GM19452 (cell line): Measurements from ENCODE around the gene SURF1.
"Not testable (repeated sequence)": the region's sequence is repeated elsewhere in the genome, so short reads cannot be mapped to it uniquely, and the experiment has no call there.

Source experiments
- ATAC-seq: cut with Tn5 transposase; IDR thresholded peaks from one replicate; pipeline ENCODE4 v1.9.1; 2021; ENCODE audit not compliant: unreplicated experiment

The SURF1 gene, protein sequence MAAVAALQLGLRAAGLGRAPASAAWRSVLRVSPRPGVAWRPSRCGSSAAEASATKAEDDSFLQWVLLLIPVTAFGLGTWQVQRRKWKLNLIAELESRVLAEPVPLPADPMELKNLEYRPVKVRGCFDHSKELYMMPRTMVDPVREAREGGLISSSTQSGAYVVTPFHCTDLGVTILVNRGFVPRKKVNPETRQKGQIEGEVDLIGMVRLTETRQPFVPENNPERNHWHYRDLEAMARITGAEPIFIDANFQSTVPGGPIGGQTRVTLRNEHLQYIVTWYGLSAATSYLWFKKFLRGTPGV

DNA sequence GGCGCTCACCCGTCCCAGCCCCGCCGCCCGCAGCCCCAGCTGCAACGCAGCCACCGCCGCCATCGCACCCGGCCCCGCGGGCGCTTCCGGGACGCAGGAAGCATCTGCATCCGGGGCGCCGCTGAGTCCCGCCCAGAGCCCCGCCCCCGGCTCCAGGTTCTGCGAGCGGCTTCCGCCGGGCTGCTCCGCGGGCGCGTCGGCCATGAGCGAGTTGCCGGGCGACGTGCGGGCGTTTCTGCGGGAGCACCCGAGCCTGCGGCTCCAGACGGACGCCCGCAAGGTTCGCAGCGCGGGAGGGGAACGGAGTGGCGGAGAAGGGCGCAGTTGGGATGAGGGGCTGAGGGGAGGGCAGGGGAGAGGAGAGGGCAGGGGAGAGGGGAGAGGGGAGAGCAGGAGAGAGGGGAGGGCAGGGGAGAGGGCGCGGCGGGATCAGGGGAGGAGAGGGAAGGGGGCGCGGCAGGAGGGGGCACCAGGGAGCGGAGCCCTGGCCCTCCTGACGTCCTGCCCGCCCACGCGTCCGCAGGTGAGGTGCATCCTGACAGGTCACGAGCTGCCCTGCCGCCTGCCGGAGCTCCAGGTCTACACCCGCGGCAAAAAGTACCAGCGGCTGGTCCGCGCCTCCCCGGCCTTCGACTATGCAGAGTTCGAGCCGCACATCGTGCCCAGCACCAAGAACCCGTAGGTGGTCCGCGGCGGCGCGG lies at the start of gene SURF1, which contains the start of gene SURF2:
TSS of gene SURF1 (minus strand) at position 97 of the 701 bp plus-strand sequence. CDS start at position 63, 34 bp downstream.
TSS of gene SURF2 (plus strand) at position 160 of the 701 bp plus-strand sequence. CDS start at position 203, 43 bp downstream.
- peak; percentile 70 for ATAC-seq

DNA sequence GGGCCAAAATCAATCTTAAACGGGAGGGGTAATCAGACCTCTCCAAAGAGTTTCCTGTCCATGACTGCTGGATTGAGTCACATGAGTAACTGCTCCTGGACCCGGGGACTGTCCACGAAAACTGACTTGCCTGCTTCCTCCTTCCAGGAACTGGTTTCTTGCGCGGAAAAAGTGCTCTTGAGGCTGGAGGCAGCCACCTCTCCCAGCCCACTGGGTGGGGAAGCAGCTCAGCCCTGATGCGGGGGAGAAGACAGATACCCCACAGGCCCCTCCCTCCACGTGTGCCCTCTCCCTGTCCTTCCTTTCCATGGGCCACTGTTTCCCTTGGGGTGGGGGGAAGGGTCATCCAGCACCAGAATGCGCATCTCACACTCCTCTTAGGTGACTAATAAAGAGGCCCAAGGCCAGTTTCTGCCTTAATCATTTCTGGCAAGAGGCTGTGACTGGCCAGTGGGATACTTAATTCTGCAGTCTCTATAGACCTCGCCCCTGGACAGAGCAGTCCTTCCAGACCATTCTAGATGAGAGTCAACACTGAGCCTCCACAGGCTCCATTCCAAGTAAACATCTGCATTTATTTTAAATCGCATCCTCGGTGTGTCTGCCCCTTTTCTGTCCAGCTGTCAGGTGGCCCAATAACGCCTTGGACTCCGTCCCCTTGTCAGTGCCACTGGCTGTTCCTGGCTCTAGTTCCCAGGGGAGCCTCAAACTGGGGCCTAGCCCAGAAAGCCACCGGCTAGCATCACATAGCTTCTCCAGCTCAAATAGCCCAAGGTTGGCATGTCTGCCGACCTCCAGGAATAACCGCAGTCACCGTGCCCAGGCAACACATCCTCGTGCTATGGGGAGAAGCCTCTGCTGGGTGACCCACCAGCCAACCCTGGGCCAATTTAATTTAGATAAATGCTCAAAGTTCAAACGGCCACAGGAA lies 49.5 kb upstream of the SURF1 start:
- ATAC-seq: no peak

DNA sequence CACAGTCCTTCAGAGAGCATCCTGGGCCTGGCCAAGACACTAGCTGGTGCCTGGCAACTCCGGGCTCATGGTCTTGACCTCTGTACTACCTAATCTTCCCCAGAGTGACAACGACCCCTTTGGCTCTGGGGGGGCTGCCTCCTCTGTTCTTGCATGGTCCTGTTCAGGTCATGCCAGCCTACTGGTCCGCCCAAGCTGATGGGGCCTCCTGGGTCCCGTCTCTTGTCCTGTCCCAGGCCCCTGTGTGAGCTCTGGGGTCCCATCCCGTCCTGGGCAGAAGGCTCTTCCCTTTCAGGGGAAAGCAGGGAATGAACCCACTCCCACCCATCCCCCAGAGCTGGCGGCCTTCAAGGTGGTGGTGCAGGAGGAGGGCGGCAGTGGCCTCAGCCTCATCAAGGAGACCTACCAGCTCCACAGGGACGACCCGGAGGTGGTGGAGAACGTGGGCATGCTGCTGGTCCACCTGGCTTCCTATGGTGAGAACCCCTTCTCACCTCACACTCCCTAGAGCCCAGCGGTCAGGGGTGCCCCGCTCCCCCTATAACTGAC lies 48.2 kb upstream of the SURF1 start:
- no peak for ATAC-seq

DNA sequence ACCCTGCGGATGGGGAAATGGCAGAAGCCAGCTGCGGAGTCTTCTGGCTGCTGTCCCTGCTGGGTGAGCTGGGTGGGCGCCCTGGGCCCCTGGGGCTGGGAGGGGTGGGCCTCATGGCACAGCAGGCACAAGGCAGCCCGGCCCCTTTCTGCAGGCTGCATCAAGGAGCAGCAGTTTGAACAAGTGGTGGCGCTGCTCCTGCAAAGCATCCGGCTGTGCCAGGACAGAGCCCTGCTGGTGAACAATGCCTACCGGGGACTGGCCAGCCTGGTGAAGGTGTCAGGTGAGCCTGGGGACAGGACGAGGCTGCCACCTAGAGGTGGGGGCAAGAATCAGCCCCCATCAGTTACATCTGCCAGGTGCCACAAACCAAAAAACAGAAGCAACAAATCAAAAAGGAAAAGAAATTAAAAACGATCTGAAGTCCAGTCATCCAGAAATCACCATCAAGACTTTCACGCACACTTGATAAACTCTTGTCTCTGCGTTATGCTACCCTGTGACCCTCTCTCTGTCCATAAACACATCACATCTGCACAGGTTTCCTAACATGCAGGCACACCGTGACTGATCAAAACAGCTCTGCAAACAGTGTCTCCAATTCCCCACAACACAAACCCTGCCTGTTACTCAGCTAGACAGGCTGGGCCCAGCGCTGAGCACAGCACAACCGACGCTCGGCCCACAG lies 47.6 kb upstream of the SURF1 start:
- ATAC-seq: no peak

DNA sequence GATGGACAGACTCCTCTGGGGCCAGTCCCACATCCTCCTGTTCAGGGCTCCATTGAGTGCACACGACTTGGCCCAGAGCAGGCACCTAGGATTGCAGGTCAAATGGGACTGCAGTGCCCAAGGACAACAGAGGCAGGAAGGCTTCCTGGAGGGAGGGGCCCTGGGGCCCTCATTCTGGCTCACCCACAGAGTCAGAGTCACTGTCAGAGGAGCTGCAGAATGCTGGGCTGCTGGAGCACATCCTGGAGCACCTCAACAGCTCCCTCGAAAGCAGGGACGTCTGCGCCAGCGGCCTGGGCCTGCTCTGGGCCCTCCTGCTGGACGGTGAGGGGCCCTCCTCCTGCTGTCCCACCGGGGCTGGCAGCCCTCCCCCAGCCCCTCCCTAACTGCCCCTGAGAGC lies 46.4 kb upstream of the SURF1 start:
- no peak for ATAC-seq

DNA sequence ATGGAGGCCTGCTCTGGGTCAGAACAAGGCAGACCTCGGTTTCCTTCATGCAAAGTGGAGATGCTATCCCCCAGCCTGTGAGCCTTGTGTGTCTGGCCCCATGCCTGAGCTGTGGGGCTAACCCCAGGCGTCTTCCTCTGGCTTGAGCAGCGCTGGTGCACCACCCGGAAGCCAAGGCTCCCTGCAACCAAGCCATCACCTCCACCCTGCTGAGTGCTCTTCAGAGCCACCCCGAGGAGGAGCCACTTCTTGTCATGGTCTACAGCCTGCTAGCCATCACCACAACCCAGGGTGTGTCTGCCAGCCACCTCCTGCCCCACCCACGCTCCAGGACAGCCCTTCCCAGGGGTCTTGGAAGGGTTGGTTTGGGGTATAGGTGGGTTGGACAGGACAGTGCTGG lies 45.3 kb upstream of the SURF1 start:
- no peak for ATAC-seq

DNA sequence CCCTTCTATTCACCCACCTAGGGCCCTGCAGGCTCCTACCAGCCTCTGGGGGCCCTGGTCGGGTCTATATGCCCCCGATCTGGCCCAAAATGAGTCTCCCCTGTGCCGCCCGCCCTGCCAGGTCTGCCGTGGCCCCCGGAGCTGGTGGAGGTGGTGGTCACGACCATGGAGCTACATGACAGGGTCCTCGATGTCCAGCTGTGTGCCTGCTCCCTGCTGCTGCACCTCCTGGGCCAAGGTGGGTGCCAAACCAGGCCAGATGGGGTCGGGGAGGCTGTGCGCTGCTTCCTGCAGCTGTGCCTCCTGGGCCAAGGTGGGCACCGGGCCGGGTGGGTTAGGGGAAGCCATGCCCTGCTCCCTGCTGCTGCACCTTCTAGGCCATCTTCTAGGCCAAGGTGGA lies 44.0 kb upstream of the SURF1 start:
- no peak for ATAC-seq

DNA sequence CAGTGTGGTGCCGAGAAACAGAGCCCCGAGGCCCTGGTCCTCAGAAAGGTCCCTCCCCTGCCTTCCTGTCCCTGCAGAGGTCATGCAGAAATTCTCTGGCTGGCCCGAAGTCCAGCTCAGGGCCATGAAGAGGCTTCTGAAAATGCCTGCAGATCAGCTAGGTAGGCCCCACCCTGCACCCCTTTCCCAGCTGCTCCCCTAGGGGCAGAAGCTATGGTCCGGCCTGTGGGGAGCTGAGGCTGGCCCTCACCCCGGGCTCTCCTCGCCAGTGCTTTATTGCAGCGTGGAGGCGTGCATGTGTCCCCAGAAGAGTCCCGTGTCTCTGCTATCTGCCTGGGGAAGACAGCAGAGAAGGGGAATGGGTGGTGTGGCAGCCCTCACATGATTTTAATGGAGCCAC lies 41.6 kb upstream of the SURF1 start:
- no peak for ATAC-seq

DNA sequence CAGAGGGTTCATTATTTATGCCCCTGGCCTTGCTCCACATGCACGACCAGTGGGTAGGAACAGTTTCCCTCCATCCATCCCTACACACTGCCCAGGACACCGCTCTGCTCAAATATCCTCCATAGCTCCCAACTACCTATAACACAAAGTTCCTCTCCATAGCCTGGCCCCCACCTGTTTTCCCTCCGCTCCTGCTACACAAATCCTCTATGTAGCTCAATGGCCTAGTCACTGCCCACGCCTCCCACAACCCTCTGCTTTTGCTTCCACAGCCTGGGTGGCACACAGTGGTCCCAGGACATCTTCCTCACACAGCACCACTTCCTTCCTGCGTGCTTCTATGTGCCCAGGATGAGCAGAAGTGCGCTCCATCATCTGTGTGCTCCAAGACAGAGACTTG lies 41.1 kb upstream of the SURF1 start:
- ATAC-seq: no peak

DNA sequence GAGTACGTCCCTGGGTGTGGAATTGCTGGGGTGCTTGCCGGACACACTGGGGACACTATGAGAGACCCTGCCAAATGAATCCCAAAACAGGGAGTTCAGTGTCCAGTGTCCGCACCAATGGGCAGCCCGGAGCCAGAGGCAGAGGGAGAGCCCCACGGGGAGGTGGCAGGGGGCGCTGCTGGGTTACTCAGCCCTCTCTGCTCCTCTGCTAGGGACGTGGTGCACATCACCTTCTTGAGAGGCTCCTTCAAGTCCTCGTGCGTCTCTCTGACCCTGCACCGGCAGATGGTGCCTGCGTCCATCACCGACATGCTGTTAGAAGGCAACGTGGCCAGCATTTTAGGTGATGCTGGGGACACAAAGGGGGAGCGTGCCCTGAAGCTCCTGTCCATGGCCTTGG lies 40.7 kb upstream of the SURF1 start:
- ATAC-seq: no peak

DNA sequence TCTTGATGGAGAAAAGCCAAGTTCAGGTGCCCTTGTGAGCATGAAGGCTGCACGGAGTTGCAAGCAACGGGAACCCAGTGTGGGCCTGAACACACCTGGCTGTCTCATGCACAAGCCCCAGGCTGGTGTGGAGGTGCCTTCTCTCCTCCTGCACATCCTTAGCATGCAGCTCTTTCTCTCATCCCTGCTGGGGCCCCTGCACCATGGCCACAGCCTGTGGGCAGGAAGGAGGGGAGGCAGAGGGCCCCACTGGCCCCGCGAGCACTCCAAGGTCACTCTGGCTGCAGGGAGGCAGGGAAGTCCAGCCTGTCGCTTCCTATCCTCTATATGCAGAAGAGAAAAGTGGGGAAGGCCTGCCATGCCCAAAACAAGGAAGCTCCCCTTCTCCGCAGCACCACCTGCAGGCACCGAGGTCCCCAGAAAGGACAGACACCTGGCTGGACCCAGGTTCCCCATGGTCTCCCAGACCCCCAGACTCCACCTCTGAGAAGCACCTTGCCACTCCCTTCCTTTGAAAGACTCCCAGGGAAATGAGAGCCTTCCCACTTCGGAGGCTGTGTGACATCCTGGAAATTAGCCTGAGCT lies 38.5 kb upstream of the SURF1 start:
- no peak for ATAC-seq

DNA sequence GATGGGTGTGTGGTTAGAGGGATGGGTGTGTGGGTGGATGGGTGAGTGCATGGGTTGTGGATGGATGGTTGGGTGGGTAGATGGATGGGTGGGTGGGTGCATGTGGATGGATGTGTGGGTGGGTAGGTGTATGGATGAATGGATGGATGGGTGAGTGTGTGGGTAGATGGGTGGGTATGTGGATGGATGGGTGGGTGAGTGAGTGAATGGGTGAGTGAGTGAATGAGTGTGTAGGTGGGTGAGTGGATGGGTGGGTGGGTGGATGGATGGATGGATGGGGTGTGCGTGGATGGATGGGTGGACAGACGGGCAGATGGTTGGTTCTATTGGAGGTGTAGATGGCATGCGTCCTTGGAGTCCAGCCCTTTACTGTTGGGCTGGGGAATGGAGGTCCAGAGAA lies 37.1 kb upstream of the SURF1 start:
- ATAC-seq: no peak

DNA sequence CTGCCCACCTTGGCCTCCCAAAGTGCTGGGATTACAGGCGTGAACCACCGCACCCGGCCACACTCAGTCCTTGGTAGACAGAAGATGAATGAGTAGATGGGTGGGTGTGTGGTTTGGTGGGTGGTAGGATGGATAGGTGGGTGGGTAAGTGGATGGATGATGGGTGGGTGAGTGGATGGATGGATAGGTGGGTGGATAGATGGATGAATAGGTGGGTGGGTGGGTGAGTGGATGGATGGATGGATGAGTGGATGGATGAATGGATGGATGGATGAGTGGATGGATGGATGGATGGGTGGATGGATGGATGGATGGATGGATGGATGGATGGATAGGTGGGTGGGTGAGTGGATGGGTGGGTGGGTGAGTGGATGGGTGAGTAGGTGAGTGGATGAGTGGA lies 36.0 kb upstream of the SURF1 start:
- ATAC-seq: not testable (repeated sequence)

DNA sequence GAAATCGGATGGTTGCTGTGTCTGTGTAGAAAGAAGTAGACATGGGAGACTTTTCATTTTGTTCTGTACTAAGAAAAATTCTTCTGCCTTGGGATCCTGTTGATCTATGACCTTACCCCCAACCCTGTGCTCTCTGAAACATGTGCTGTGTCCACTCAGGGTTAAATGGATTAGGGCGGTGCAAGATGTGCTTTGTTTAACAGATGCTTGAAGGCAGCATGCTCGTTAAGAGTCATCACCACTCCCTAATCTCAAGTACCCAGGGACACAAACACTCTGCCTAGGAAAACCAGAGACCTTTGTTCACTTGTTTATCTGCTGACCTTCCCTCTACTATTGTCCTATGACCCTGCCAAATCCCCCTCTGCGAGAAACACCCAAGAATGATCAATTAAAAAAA lies 35.2 kb upstream of the SURF1 start:
- ATAC-seq: not testable (repeated sequence)

DNA sequence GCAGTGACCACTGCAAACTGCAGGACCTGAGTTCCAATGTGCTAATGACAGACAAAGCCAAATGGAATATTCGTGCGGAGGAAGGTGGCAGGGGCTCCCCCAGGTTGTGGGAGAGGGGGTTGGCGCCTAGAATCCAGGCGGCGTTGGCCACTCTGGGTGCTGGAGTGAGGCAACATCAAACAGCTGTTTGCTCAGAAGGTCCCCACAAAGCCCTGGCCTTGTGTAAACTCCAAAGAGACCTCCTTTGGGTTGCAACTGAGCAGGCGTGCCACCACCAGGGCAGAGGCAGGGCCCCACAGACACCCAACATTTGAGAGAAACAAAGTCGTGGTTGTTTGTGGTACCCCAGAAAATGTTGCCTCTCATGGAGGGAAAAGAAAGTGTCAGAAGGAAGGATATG lies 34.4 kb upstream of the SURF1 start:
- no peak for ATAC-seq

DNA sequence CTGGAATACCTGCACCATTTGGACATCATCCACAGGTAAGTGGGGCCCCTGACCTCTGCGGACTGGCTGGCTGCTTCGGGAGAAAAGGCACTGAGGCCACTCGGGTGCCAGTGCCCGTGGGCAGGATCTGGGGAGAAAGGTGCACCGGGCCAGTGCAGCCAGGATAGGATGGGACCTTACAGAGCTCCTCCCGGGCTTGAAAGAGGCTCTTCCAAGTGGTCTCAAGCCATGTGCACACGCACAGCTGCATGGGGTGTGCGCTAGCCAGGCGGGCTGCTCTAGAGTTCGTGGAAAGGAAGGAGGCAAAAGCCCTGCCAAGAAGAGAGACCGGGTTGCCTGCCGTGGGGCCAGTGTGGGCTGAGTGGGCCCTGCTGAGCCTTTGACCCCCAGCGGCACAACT lies 33.3 kb upstream of the SURF1 start:
- ATAC-seq: no peak

DNA sequence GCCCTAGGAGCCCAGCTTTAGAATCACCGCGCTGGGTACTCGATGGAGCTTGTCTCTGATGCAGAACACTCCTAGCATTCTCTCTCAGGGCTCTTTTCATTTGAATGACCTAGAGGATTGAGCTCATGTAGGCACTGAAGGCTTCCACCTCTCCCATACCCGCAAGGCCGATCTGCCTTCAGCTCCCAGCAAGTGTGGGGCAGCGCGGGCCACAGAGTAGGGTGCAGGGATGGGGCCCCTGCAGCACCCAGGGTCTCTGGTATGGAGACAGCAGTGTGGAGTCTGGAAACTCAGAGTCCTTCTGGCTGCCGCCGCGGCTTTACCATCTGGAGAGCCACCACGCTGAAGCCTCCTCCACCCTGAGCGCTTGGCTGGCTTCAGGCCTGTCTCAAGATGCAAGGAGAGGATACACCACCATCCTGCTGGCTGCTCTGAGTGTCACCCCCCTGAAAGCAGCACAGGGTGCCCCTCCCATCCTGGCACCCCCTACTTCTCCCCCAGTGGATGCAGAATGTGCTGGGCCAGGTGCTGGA lies 32.8 kb upstream of the SURF1 start:
- ATAC-seq: no peak

DNA sequence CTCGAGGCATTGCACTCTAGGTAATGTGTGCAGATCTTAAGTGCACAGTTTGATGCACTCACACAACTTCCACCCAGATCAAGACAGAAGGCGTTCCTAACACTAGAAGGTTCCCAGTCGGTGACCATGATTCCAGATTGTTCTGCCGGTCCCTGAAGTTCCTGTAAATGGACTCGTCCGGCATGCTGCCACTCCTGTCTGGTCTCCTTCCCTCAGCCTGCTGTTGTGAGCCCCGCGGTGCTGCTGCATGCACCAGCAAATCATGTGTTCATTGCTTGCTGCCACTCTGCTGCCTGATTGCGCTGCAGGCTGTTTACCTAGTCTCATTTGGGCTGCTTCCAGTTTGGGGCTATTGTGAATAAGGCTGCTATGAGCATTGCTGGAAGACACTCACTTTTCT lies 31.4 kb upstream of the SURF1 start:
- ATAC-seq: no peak

DNA sequence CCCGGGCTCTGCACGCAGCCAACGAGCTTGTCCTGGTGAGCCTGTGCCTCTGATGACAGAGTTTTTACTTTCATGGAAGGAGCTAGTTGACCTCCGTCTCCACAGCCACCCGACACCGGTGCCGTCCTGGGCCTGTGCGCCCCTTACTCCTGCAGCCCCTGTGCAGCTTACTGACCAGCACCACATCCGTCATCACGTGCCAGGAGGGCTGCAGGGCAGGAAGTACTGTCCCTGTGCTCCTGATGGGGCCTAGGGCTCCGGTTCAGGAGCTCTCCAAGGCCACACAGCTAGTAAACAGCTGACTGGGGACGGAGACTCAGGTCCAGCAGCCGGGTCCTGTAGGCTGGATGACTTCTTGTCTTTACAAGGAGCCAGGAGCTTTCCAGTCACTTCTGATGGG lies 30.1 kb upstream of the SURF1 start:
- no peak for ATAC-seq

DNA sequence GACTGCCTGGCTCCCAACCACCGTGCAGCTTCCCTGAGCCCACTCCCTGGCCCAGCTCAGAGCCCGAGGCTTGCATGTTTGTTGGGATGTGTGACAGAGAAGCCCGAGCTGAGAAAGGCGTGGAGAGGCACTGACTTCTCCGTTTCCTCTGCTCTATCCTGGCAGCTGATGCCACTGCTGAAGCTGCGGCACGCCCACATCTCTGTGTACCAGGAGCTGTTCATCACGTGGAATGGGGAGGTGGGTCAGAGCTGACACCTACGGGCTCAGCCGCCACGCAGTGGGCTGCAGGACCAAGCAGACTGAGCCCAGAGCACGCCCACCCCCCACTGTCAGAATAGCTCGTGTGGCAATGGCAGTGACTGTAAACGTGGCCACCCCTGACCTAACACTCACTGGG lies 29.2 kb upstream of the SURF1 start:
- ATAC-seq: no peak
